Gastrocnemius medialis (tissue), 4 donors: Measurements from ENCODE around the gene JUP.

Source experiments
- POLR2A ChIP-seq, 2 donors: fragments of 450-650 bp; IDR thresholded peaks; one replicate each; pipeline ENCODE4 v1.6.1; 2017; ENCODE audit warnings: antibody characterized with exemption in 2 of 2, mild to moderate bottlenecking in 2 of 2, moderate library complexity in 2 of 2
- TF ChIP-seq, protein P1 (sequence below), 5 experiments: fragments of 450-650 bp in 3 of 5; fragments of 200-600 bp in 2 of 5; sonication (generic) in 2 of 5; IDR thresholded peaks in 4 of 5; conservative IDR thresholded peaks in 1 of 5; 1 replicate in 4 of 5; 2 replicates in 1 of 5; pipeline ENCODE4 v1.5.1; 2016 to 2019; ENCODE audit warnings: antibody characterized with exemption in 5 of 5, mild to moderate bottlenecking in 3 of 5, moderate library complexity in 3 of 5

DNA sequence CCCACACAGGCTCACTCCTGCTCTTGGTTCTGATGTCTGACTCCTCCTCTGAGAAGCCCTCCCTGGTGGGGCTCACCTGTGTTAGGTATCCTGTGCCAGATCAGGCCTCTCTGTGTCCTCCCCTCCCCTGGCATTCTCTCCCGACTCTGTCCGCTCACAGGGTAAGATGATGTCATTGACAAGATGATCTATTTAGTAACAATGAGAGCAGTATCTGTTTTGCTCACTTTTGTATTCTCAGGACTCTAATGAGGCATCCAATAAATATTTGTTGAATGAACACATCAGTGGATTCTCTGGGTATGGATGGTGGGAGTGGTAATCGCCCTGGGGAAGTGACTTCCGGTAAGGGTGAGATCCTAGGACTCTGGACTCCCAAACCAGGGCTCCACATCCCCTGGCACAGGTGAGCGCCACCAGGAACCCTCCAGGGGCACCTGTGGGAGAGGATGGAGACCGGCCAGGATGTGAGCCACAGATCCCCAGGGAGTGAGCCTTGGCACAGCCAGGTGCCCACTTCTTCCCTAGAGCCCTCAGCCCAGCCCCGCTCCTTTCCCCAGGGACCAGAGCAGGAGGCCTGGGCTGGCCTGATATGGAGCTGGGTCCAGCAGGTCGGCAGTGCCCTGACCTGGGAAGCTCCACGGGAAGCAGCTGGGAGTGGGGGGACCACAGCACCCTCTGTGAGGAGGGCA, 46.7 kb downstream of the JUP start:
- no peak for TF ChIP-seq POLR2A (IDR thresholded peaks at IDR 0.05)
- TF ChIP-seq, protein P1, sequence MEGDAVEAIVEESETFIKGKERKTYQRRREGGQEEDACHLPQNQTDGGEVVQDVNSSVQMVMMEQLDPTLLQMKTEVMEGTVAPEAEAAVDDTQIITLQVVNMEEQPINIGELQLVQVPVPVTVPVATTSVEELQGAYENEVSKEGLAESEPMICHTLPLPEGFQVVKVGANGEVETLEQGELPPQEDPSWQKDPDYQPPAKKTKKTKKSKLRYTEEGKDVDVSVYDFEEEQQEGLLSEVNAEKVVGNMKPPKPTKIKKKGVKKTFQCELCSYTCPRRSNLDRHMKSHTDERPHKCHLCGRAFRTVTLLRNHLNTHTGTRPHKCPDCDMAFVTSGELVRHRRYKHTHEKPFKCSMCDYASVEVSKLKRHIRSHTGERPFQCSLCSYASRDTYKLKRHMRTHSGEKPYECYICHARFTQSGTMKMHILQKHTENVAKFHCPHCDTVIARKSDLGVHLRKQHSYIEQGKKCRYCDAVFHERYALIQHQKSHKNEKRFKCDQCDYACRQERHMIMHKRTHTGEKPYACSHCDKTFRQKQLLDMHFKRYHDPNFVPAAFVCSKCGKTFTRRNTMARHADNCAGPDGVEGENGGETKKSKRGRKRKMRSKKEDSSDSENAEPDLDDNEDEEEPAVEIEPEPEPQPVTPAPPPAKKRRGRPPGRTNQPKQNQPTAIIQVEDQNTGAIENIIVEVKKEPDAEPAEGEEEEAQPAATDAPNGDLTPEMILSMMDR (IDR thresholded peaks at IDR 0.05 in 4 of 5, conservative IDR thresholded peaks at IDR 0.05 in 1 of 5), result no peak
